H1 (cell line): Measurements from ENCODE around the gene VIPR2. TPM values are rescaled to one million over a fixed set of nuclear protein-coding genes. Genes with fewer than 3 reads are reported as not detected.

Source experiments
- CTCF ChIA-PET: fragments of 300-600 bp; sonication (Branson Sonifier 250); formaldehyde crosslinking; loops from one replicate; lab custom pipeline; 2021; ENCODE audit not compliant: partially characterized antibody; lab: Charles Lee
- POLR2A ChIA-PET: fragments of 300-600 bp; sonication (Branson Sonifier 250); formaldehyde crosslinking; loops from one replicate; lab custom pipeline; 2021; ENCODE audit warnings: inconsistent platforms; ENCODE audit not compliant: partially characterized antibody; lab: Charles Lee
- DNase-seq, 2 experiments: peaks; one replicate each; pipeline versions ENCODE4 v3.0.0 to v3.0.0-alpha.2; 2010 to 2022; ENCODE audit warnings: low spot score in 2 of 2, low read depth in 1 of 2, mixed read lengths in 1 of 2
- FAIRE-seq: peaks from 2 replicates; lab custom pipeline; 2011; peaks lifted over from hg19 to GRCh38; lab: Jason Lieb, UNC
- H2AFZ ChIP-seq: 2 replicates; pipeline ENCODE4 v1.8.1; 2012; ENCODE audit warnings: low read length, inconsistent platforms
- H2AK5ac ChIP-seq: 2 replicates; pipeline ENCODE4 v1.6.1; 2013; ENCODE audit warnings: low read depth, low read length
- H2BK120ac ChIP-seq: replicated peaks from 2 replicates; pipeline ENCODE3; 2013; ENCODE audit warnings: low read depth, low read length, inconsistent platforms
- H2BK12ac ChIP-seq: 2 replicates; pipeline ENCODE4 v1.6.1; 2013; ENCODE audit warnings: low read depth, low read length
- H2BK15ac ChIP-seq: 2 replicates; pipeline ENCODE4 v1.6.1; 2013; ENCODE audit warnings: low read length
- H2BK20ac ChIP-seq: 2 replicates; pipeline ENCODE4 v1.6.1; 2013; ENCODE audit warnings: low read length
- H2BK5ac ChIP-seq: 2 replicates; pipeline ENCODE4 v1.6.1; 2013; ENCODE audit warnings: low read depth, low read length
- H3K14ac ChIP-seq: 2 replicates; pipeline ENCODE4 v1.6.1; 2013; ENCODE audit warnings: inconsistent platforms; ENCODE audit not compliant: insufficient read length
- H3K18ac ChIP-seq: 2 replicates; pipeline ENCODE4 v1.6.1; 2013; ENCODE audit warnings: low read length; ENCODE audit errors: extremely low read depth
- H3K23ac ChIP-seq: 2 replicates; pipeline ENCODE4 v1.6.1; 2013; ENCODE audit warnings: inconsistent platforms; ENCODE audit not compliant: insufficient read length
- H3K23me2 ChIP-seq: 2 replicates; pipeline ENCODE4 v1.6.1; 2013; ENCODE audit warnings: low read depth, low read length
- H3K27ac ChIP-seq: 2 replicates; pipeline ENCODE4 v1.6.1; 2011; ENCODE audit warnings: low read depth, low read length, inconsistent platforms
- H3K27me3 ChIP-seq, 4 experiments: replicated peaks in 1 of 4; 1 replicate in 1 of 4; 2 replicates in 3 of 4; pipeline versions ENCODE4 v1.6.1 to v1.8.1; 2011 to 2013; ENCODE audit warnings: low read length in 3 of 4, mild to moderate bottlenecking in 3 of 4, inconsistent platforms in 2 of 4, mixed read lengths in 2 of 4, moderate library complexity in 1 of 4; ENCODE audit not compliant: control insufficient read depth in 3 of 4, insufficient read depth in 3 of 4; ENCODE audit errors: extremely low read depth in 1 of 4
- H3K36me3 ChIP-seq, 4 experiments: 2 replicates each; pipeline versions ENCODE4 v1.6.1 to v1.8.1; 2011 to 2013; ENCODE audit warnings: mild to moderate bottlenecking in 4 of 4, low read length in 3 of 4, moderate library complexity in 2 of 4, control low read depth in 1 of 4, inconsistent platforms in 1 of 4; ENCODE audit not compliant: insufficient read depth in 4 of 4, control insufficient read depth in 2 of 4
- H3K4ac ChIP-seq: replicated peaks from 2 replicates; pipeline ENCODE3; 2013; ENCODE audit warnings: low read length, low read depth, mixed read lengths, inconsistent platforms; ENCODE audit not compliant: insufficient read length
- H3K4me1 ChIP-seq, 4 experiments: replicated peaks in 1 of 4; 1 replicate in 1 of 4; 2 replicates in 3 of 4; pipeline versions ENCODE4 v1.6.1 to v1.8.1; 2011 to 2013; ENCODE audit warnings: low read length in 3 of 4, inconsistent platforms in 2 of 4, mixed read lengths in 1 of 4; ENCODE audit not compliant: insufficient read depth in 4 of 4, control insufficient read depth in 3 of 4
- H3K4me2 ChIP-seq, 2 experiments: 2 replicates each; pipeline versions ENCODE4 v1.6.1 to v1.8.1; 2011 to 2013; ENCODE audit warnings: low read depth in 2 of 2, low read length in 2 of 2, control low read depth in 1 of 2, inconsistent platforms in 1 of 2, mild to moderate bottlenecking in 1 of 2; ENCODE audit not compliant: insufficient read depth in 1 of 2
- H3K4me3 ChIP-seq, 4 experiments: fragments of 200-600, 300-600 bp in 1 of 4; sonication (generic), shearing (Covaris generic), sonication (Bioruptor Twin) in 1 of 4; 2 replicates each; pipeline versions ENCODE4 v1.5.1 to v1.8.1; 2011 to 2016; ENCODE audit warnings: low read length in 4 of 4, low read depth in 3 of 4, control low read depth in 2 of 4, inconsistent platforms in 2 of 4, mild to moderate bottlenecking in 2 of 4, mixed read lengths in 1 of 4, moderate library complexity in 1 of 4; ENCODE audit not compliant: insufficient read depth in 2 of 4; ENCODE audit errors: extremely low read depth in 1 of 4
- H3K56ac ChIP-seq: replicated peaks from 2 replicates; pipeline ENCODE3; 2013; ENCODE audit warnings: low read depth, mild to moderate bottlenecking, mixed read lengths, low read length, inconsistent platforms; ENCODE audit not compliant: insufficient read length
- H3K79me1 ChIP-seq: 2 replicates; pipeline ENCODE4 v1.6.1; 2013; ENCODE audit warnings: low read depth, low read length, control low read depth
- H3K79me2 ChIP-seq, 2 experiments: 2 replicates each; pipeline versions ENCODE4 v1.6.1 to v1.8.1; 2012 to 2013; ENCODE audit warnings: low read length in 2 of 2, mild to moderate bottlenecking in 2 of 2, inconsistent platforms in 1 of 2; ENCODE audit not compliant: insufficient read depth in 2 of 2, control insufficient read depth in 1 of 2
- H3K9ac ChIP-seq, 4 experiments: replicated peaks in 1 of 4; 1 replicate in 1 of 4; 2 replicates in 3 of 4; pipeline versions ENCODE4 v1.6.1 to v1.8.1; 2011 to 2013; ENCODE audit warnings: low read depth in 3 of 4, low read length in 3 of 4, control low read depth in 2 of 4, mild to moderate bottlenecking in 2 of 4, moderate library complexity in 2 of 4, inconsistent platforms in 1 of 4; ENCODE audit errors: extremely low read depth in 1 of 4
- H3K9me3 ChIP-seq, 2 experiments: 2 replicates each; pipeline versions ENCODE4 v1.6.1 to v1.8.1; 2012 to 2013; ENCODE audit warnings: mild to moderate bottlenecking in 2 of 2, moderate library complexity in 2 of 2, control low read depth in 1 of 2, inconsistent platforms in 1 of 2, low read depth in 1 of 2, low read length in 1 of 2, mixed read lengths in 1 of 2; ENCODE audit not compliant: insufficient read depth in 2 of 2
- H4K20me1 ChIP-seq, 2 experiments: replicated peaks in 1 of 2; 2 replicates each; pipeline versions ENCODE3 to v1.8.1; 2011 to 2013; ENCODE audit warnings: inconsistent platforms in 2 of 2, low read length in 2 of 2, mild to moderate bottlenecking in 1 of 2; ENCODE audit not compliant: insufficient read depth in 2 of 2, control insufficient read depth in 1 of 2
- H4K5ac ChIP-seq: 2 replicates; pipeline ENCODE4 v1.6.1; 2013; ENCODE audit warnings: low read length, low read depth, mixed read lengths, inconsistent platforms; ENCODE audit not compliant: insufficient read length
- H4K8ac ChIP-seq: 2 replicates; pipeline ENCODE4 v1.8.0; 2013; ENCODE audit warnings: mild to moderate bottlenecking, moderate library complexity, low read length, inconsistent platforms; ENCODE audit not compliant: insufficient read depth; ENCODE audit errors: extremely low read depth
- H4K91ac ChIP-seq: replicated peaks from 2 replicates; pipeline ENCODE3; 2013; ENCODE audit warnings: low read length, mixed read lengths, inconsistent platforms; ENCODE audit not compliant: insufficient read length
- CBX5 ChIP-seq: fragments of 300-800, 300-1000 bp; sonication (generic); IDR thresholded peaks from 2 replicates; pipeline ENCODE4 v1.7.1; 2016; ENCODE audit warnings: antibody characterized with exemption, low read length, low read depth
- GABPA ChIP-seq: IDR thresholded peaks from 2 replicates; pipeline ENCODE4 v1.6.1; 2011; ENCODE audit warnings: mild to moderate bottlenecking, low read length, moderate library complexity, borderline replicate concordance; ENCODE audit not compliant: insufficient read depth
- KDM1A ChIP-seq: fragments of 200-600, 300-600 bp; sonication (generic); IDR thresholded peaks from 2 replicates; pipeline ENCODE4 v1.7.1; 2016; ENCODE audit warnings: mild to moderate bottlenecking, low read length, borderline replicate concordance
- MAFK ChIP-seq: IDR thresholded peaks from 2 replicates; pipeline ENCODE4 v1.6.1; 2012; ENCODE audit warnings: low read depth, mild to moderate bottlenecking, improper control_type of control experiment, low read length
- NRF1 ChIP-seq: IDR thresholded peaks from 2 replicates; pipeline ENCODE4 v1.6.1; 2011; ENCODE audit warnings: mild to moderate bottlenecking, low read depth, low read length, improper control_type of control experiment
- TAF7 ChIP-seq: optimal IDR thresholded peaks from 2 replicates; pipeline ENCODE3; 2011; ENCODE audit warnings: low read depth, mild to moderate bottlenecking, inconsistent platforms, low read length, moderate library complexity, borderline replicate concordance
- ZNF274 ChIP-seq: IDR thresholded peaks from 2 replicates; pipeline ENCODE4 v1.7.0; 2012; ENCODE audit warnings: low read length, borderline replicate concordance; ENCODE audit errors: extremely low read depth
- WGBS, 2 experiments: shearing (Covaris generic) in 1 of 2; methylation state at CpG; one replicate each; pipeline versions ENCODE4 v1.1.6 to v1.1.7; 2013 to 2015; ENCODE audit warnings: low lambda C conversion rate in 2 of 2, mixed read lengths in 2 of 2, inconsistent platforms in 1 of 2, low coverage in 1 of 2, missing lambda C conversion rate in 1 of 2; ENCODE audit not compliant: insufficient replicate concordance in 2 of 2, insufficient coverage in 1 of 2, insufficient read length in 1 of 2; ENCODE audit errors: extremely low coverage in 1 of 2, missing lambda C conversion rate in 1 of 2; 5-methylcytosine and 5-hydroxymethylcytosine counted together
- polyA plus RNA-seq, 7 experiments: library from polyadenylated mRNA; depleted of rRNA in 3 of 7; stranded (reverse) in 5 of 7; unstranded in 2 of 7; fragments of >200 nt in 5 of 7; fragments of 200-250 nt in 2 of 7; gene quantifications; 1 replicate in 5 of 7; 2 replicates in 1 of 7; 4 replicates in 1 of 7; pipeline versions ENCODE4 v1.2.1 to v1.2.3, GENCODE V29; 2011 to 2013; ENCODE audit warnings: missing spikeins in 2 of 7, mixed read lengths in 2 of 7
- total RNA-seq: library from RNA; stranded (reverse); fragmentation: NEBNext Ultra II Directional; extraction: Animal tissue kit (Norgen Biotek cat#: 25700); gene quantifications from 2 replicates; pipeline ENCODE4 v1.2.1, GENCODE V29; 2021
- TF ChIP-seq, protein P1 (sequence below), 3 experiments: IDR thresholded peaks; 1 replicate in 2 of 3; 2 replicates in 1 of 3; pipeline versions ENCODE4 v1.5.1 to v1.6.1; 2011; ENCODE audit warnings: low read length in 3 of 3, mild to moderate bottlenecking in 3 of 3, inconsistent platforms in 2 of 3, low read depth in 1 of 3, moderate library complexity in 1 of 3; ENCODE audit not compliant: insufficient read depth in 1 of 3; ENCODE audit errors: control extremely low read depth in 1 of 3
- TF ChIP-seq, protein P2 (sequence below): IDR thresholded peaks from 2 replicates; pipeline ENCODE4 v1.6.1; 2012; ENCODE audit warnings: low read length, inconsistent platforms

The VIPR2 gene
- total and polyA plus RNA-seq, 2 of the 8 experiments (the other 6 are each of a cell fraction or from before 2014, with no cell fraction given), result 2.4 to 6.3 TPM

GRCh38 chr7:159128767-159129166 is 15.9 kb downstream of the VIPR2 start:
- peak overlapping the region; percentile 57; the same call in 1 of the 2 replicates for H4K8ac ChIP-seq
- ChIA-PET CTCF (interaction anchor here (0.6 to 2.1 kb wide), 4 partner anchors 11 to 190 kb away, joined by 3 to 8 read pairs (median 4); no protein-coding TSS in a partner anchor), POLR2A (no interaction called here)
- DNase-seq, result no peak
- H3K79me2 ChIP-seq, result no peaks in the 10 kb centered on the region
- H4K91ac ChIP-seq, result no peak overlapping the region
- H3K27ac ChIP-seq, result no peak overlapping the region
- H2AFZ ChIP-seq, result no peak overlapping the region
- H3K27me3 ChIP-seq, result no peaks in the 10 kb centered on the region; a peak in 1 of 7 replicates
- no peak overlapping the region for H3K14ac ChIP-seq
- no peak overlapping the region for H3K4ac ChIP-seq
- H3K4me2 ChIP-seq, result no peak overlapping the region
- no peaks in the 10 kb centered on the region for H3K9me3 ChIP-seq
- no peaks in the 10 kb centered on the region for H3K23me2 ChIP-seq
- no peak overlapping the region for H3K4me3 ChIP-seq
- no peak overlapping the region for H2BK20ac ChIP-seq
- WGBS, 2 experiments, result 92% methylated on average over 10 of the region's 10 CpGs; no CpG with 5 or more reads in 1 of the 2 experiments
- no peak overlapping the region for H3K9ac ChIP-seq
- no peaks in the 10 kb centered on the region for H3K36me3 ChIP-seq
- H3K79me1 ChIP-seq, result no peaks in the 10 kb centered on the region
- H3K23ac ChIP-seq, result no peak overlapping the region
- H2BK120ac ChIP-seq, result no peak overlapping the region
- no peak overlapping the region for H3K56ac ChIP-seq
- no peak overlapping the region for H2BK12ac ChIP-seq
- H4K5ac ChIP-seq, result no peak overlapping the region
- peaks cover 0 to 7% (median 3%) of the 10 kb centered on the region in 4 experiments; a peak in 4 of 7 replicates for H3K4me1 ChIP-seq
- H2BK15ac ChIP-seq, result no peak overlapping the region
- no peaks in the 10 kb centered on the region for H4K20me1 ChIP-seq
- no peak for FAIRE-seq
- H2AK5ac ChIP-seq, result 0 out of 2 replicates have a peak overlapping the region, but pooled peaks have one; percentile 65
- no peak overlapping the region; the same call in 1 of the 2 replicates for H3K18ac ChIP-seq
- H2BK5ac ChIP-seq, result no peak overlapping the region
- TF ChIP-seq ZNF274, result no peak
- no peak for TF ChIP-seq CBX5
- TF ChIP-seq, protein P1, sequence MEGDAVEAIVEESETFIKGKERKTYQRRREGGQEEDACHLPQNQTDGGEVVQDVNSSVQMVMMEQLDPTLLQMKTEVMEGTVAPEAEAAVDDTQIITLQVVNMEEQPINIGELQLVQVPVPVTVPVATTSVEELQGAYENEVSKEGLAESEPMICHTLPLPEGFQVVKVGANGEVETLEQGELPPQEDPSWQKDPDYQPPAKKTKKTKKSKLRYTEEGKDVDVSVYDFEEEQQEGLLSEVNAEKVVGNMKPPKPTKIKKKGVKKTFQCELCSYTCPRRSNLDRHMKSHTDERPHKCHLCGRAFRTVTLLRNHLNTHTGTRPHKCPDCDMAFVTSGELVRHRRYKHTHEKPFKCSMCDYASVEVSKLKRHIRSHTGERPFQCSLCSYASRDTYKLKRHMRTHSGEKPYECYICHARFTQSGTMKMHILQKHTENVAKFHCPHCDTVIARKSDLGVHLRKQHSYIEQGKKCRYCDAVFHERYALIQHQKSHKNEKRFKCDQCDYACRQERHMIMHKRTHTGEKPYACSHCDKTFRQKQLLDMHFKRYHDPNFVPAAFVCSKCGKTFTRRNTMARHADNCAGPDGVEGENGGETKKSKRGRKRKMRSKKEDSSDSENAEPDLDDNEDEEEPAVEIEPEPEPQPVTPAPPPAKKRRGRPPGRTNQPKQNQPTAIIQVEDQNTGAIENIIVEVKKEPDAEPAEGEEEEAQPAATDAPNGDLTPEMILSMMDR (IDR thresholded peaks at IDR 0.05; ENCODE audit: control extremely low read depth in 1 of 3, insufficient read depth in 1 of 3, low read depth in 1 of 3, low read length in 3 of 3), result no peak
- no peak for TF ChIP-seq NRF1
- no peak for TF ChIP-seq TAF7
- TF ChIP-seq, protein P2, sequence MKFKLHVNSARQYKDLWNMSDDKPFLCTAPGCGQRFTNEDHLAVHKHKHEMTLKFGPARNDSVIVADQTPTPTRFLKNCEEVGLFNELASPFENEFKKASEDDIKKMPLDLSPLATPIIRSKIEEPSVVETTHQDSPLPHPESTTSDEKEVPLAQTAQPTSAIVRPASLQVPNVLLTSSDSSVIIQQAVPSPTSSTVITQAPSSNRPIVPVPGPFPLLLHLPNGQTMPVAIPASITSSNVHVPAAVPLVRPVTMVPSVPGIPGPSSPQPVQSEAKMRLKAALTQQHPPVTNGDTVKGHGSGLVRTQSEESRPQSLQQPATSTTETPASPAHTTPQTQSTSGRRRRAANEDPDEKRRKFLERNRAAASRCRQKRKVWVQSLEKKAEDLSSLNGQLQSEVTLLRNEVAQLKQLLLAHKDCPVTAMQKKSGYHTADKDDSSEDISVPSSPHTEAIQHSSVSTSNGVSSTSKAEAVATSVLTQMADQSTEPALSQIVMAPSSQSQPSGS, result no peak
- no peak for TF ChIP-seq KDM1A
- no peak for TF ChIP-seq GABPA
- TF ChIP-seq MAFK, result no peak
